Caco-2 (cell line): Measurements from ENCODE around the gene PTH2. TPM values are rescaled to one million over a fixed set of nuclear protein-coding genes. Genes with fewer than 3 reads are reported as not detected.
"Not testable (repeated sequence)": the region's sequence is repeated elsewhere in the genome, so short reads cannot be mapped to it uniquely, and the experiment has no call there.

Experiments
- BruUV-seq: library from RNA; stranded (reverse); fragments of 400-500 nt; replicated peaks from 2 replicates; lab custom pipeline; 2021; lab: Mats Ljungman, UMichigan
- CTCF ChIA-PET: fragments of 300-600 bp; sonication (Branson Sonifier 250); formaldehyde crosslinking; loops from one replicate; lab custom pipeline; 2022; ENCODE audit warnings: antibody characterized with exemption; lab: Charles Lee
- POLR2A ChIA-PET: fragments of 300-600 bp; sonication (Branson Sonifier 250); formaldehyde crosslinking; loops from one replicate; lab custom pipeline; 2022; ENCODE audit warnings: antibody characterized with exemption; lab: Charles Lee
- DNase-seq, 2 experiments: peaks; one replicate each; pipeline versions ENCODE4 v3.0.0 to v3.0.0-alpha.2; 2020 to 2022
- H3K27me3 ChIP-seq: replicated peaks from 2 replicates; pipeline ENCODE4 v1.6.0; 2011; ENCODE audit warnings: low read length; ENCODE audit not compliant: control insufficient read depth, insufficient read depth
- H3K36me3 ChIP-seq: 2 replicates; pipeline ENCODE4 v1.5.1; 2011; ENCODE audit warnings: low read length; ENCODE audit not compliant: control insufficient read depth, insufficient read depth
- H3K4me1 ChIP-seq: fragments of 250-450 bp; sonication (Bioruptor Pico); 2 replicates; pipeline ENCODE4 v1.5.1; 2020; ENCODE audit warnings: mild to moderate bottlenecking
- H3K4me3 ChIP-seq: 2 replicates; pipeline ENCODE4 v1.5.1; 2011; ENCODE audit warnings: low read depth, mild to moderate bottlenecking, control low read depth, low read length
- H3K9me3 ChIP-seq: fragments of 250-450 bp; sonication (Bioruptor Pico); 2 replicates; pipeline ENCODE4 v1.5.1; 2020; ENCODE audit warnings: mild to moderate bottlenecking, moderate library complexity
- H3K27ac Mint-ChIP-seq: one replicate; pipeline ENCODE4 v1.8.0; 2022; ENCODE audit warnings: mixed read lengths; ENCODE audit not compliant: unreplicated experiment
- H3K27me3 Mint-ChIP-seq: one replicate; pipeline ENCODE4 v1.8.0; 2022; ENCODE audit warnings: mixed read lengths; ENCODE audit not compliant: insufficient read depth, unreplicated experiment
- H3K36me3 Mint-ChIP-seq: one replicate; pipeline ENCODE4 v1.8.0; 2022; ENCODE audit warnings: mild to moderate bottlenecking, mixed read lengths; ENCODE audit not compliant: insufficient read depth, unreplicated experiment
- H3K4me1 Mint-ChIP-seq: one replicate; pipeline ENCODE4 v1.8.0; 2022; ENCODE audit warnings: low read depth, mixed read lengths; ENCODE audit not compliant: unreplicated experiment
- H3K4me3 Mint-ChIP-seq: one replicate; pipeline ENCODE4 v1.8.0; 2022; ENCODE audit warnings: mild to moderate bottlenecking, moderate library complexity, mixed read lengths; ENCODE audit not compliant: unreplicated experiment
- H3K9me3 Mint-ChIP-seq: one replicate; pipeline ENCODE4 v1.8.0; 2022; ENCODE audit warnings: mixed read lengths; ENCODE audit not compliant: unreplicated experiment
- CTCF ChIP-seq, 2 experiments: fragments of 200-600 bp in 1 of 2; IDR thresholded peaks; 1 replicate in 1 of 2; 2 replicates in 1 of 2; pipeline versions ENCODE4 v1.5.1 to v1.8.0; 2011 to 2022; ENCODE audit warnings: antibody characterized with exemption in 1 of 2, control low read depth in 1 of 2, inconsistent platforms in 1 of 2, low read depth in 1 of 2, low read length in 1 of 2, mild to moderate bottlenecking in 1 of 2, moderate library complexity in 1 of 2; ENCODE audit not compliant: insufficient read depth in 1 of 2, severe bottlenecking in 1 of 2, unreplicated experiment in 1 of 2
- intact Hi-C: fragments of 100-400 bp; cut with micrococcal nuclease; formaldehyde crosslinking; loops from one replicate; pipeline ENCODE4 v1.10.0; 2022; ENCODE audit not compliant: unreplicated experiment
- total RNA-seq: library from RNA; stranded (reverse); gene quantifications from 2 replicates; pipeline ENCODE4 v1.2.3, GENCODE V29; 2022

The PTH2 gene
- total RNA-seq, 1 experiment from 2014 or later, result not detected

- no peak overlapping the region for H3K4me3 Mint-ChIP-seq
- Histone ChIP-seq H3K4me1 (no peaks in the 10 kb centered on the region), H3K36me3 (no peaks in the 10 kb centered on the region), H3K4me3 (no peak overlapping the region), H3K9me3 (peaks cover 2% of the 10 kb centered on the region; the same call in 1 of the 2 replicates), H3K27me3 (no peaks in the 10 kb centered on the region)
- DNase-seq, result no peak
- intact Hi-C loops, result no loop called here
- ChIA-PET CTCF (interaction anchor here (0.7 kb wide), 2 partner anchors 15 to 16 kb away, joined by 3 read pairs; no protein-coding TSS in a partner anchor), POLR2A (no interaction called here)
- H3K4me1 Mint-ChIP-seq, result no peaks in the 10 kb centered on the region
- H3K27ac Mint-ChIP-seq, result no peak overlapping the region
- peaks cover 2% of the 10 kb centered on the region for H3K27me3 Mint-ChIP-seq
- BruUV-seq, result no TSS peak
- no peak for TF ChIP-seq CTCF (IDR thresholded peaks at IDR 0.05; ENCODE audit: insufficient read depth in 1 of 2, low read depth in 1 of 2, low read length in 1 of 2, severe bottlenecking in 1 of 2, unreplicated experiment in 1 of 2)
- H3K9me3 Mint-ChIP-seq, result no peaks in the 10 kb centered on the region
- no peaks in the 10 kb centered on the region for H3K36me3 Mint-ChIP-seq
These were observed 48.4 kb downstream of the PTH2 start for GRCh38 chr19:49374665-49375434.

- H3K27ac Mint-ChIP-seq, H3K27me3 Mint-ChIP-seq, H3K9me3 Mint-ChIP-seq, H3K27me3 ChIP-seq, DNase-seq, H3K36me3 Mint-ChIP-seq, POLR2A ChIA-PET, CTCF ChIA-PET, H3K4me1 Mint-ChIP-seq, H3K4me3 ChIP-seq, H3K36me3 ChIP-seq, intact Hi-C loops, H3K4me3 Mint-ChIP-seq, H3K4me1 ChIP-seq, BruUV-seq: not testable (repeated sequence)
- H3K9me3 ChIP-seq, result peaks cover 18% of the 10 kb centered on the region
These were observed 50.1 kb downstream of the PTH2 start for GRCh38 chr19:49373174-49373573.

Other genes with a start within 250 kb of the PTH2 start
- gene SLC6A16, start 98.2 kb downstream of the PTH2 start, total RNA-seq, result 0.56 and 0.84 TPM in 2 replicates
- not detected in 2 replicates for gene CD37, start 88.0 kb downstream of the PTH2 start, total RNA-seq
- 8.6 and 8.8 TPM in 2 replicates for gene TEAD2, start 61.0 kb downstream of the PTH2 start, total RNA-seq
- not detected in 2 replicates for gene DKKL1, start 59.6 kb downstream of the PTH2 start, total RNA-seq
- gene KASH5, start 35.2 kb downstream of the PTH2 start, total RNA-seq, result 0.56 and 1.00 TPM in 2 replicates
- gene GFY, start 1.9 kb upstream of the PTH2 start, total RNA-seq, result 0.25 TPM in 1 of 2 replicates, not detected in the other
- gene SLC17A7, start 18.1 kb upstream of the PTH2 start, total RNA-seq, result 0.21 and 0.36 TPM in 2 replicates
- gene PIH1D1, start 28.4 kb upstream of the PTH2 start, total RNA-seq, result 150 and 167 TPM in 2 replicates
- gene ALDH16A1, start 29.8 kb upstream of the PTH2 start, total RNA-seq, result 42.1 and 45.0 TPM in 2 replicates
- 2.1 and 2.4 TPM in 2 replicates for gene FLT3LG, start 50.8 kb upstream of the PTH2 start, total RNA-seq
- gene RPL13A, start 64.2 kb upstream of the PTH2 start, total RNA-seq, result 2,726 and 2,880 TPM in 2 replicates
- 2,065 and 2,191 TPM in 2 replicates for gene RPS11, start 73.0 kb upstream of the PTH2 start, total RNA-seq
- 135 and 136 TPM in 2 replicates for gene FCGRT, start 89.2 kb upstream of the PTH2 start, total RNA-seq
- 6.6 and 7.0 TPM in 2 replicates for gene RCN3, start 104.6 kb upstream of the PTH2 start, total RNA-seq
- 74.7 and 77.7 TPM in 2 replicates for gene NOSIP, start 157.1 kb upstream of the PTH2 start, total RNA-seq
- 7.7 and 8.4 TPM in 2 replicates for gene PRRG2, start 157.9 kb upstream of the PTH2 start, total RNA-seq
- 38.8 and 40.5 TPM in 2 replicates for gene PRR12, start 167.7 kb upstream of the PTH2 start, total RNA-seq
- gene RRAS, start 216.7 kb upstream of the PTH2 start, total RNA-seq, result 10.6 and 11.3 TPM in 2 replicates
- 83.4 and 89.5 TPM in 2 replicates for gene SCAF1, start 218.8 kb upstream of the PTH2 start, total RNA-seq
- 125 and 131 TPM in 2 replicates for gene IRF3, start 242.4 kb upstream of the PTH2 start, total RNA-seq
- 103 and 111 TPM in 2 replicates for gene BCL2L12, start 242.5 kb upstream of the PTH2 start, total RNA-seq